HepG2 (cell line): ENCODE measurements around the gene OSCP1. TPM values are rescaled to one million over a fixed set of nuclear protein-coding genes. Genes with fewer than 3 reads are reported as not detected.

Source experiments
- ATAC-seq: fragments of 200-7000 bp; cut with Tn5 transposase; 3 replicates; pipeline ENCODE4 v1.9.1; 2020; ENCODE audit warnings: mild to moderate bottlenecking, moderate library complexity
- BruUV-seq: library from RNA; stranded (reverse); fragments of 400-500 nt; replicated peaks from 2 replicates; lab custom pipeline; 2021; lab: Mats Ljungman, UMichigan
- CTCF ChIA-PET: fragments of 300-600 bp; formaldehyde crosslinking; extraction: SDS; loops from one replicate; lab custom pipeline; 2021; ENCODE audit warnings: low total read pairs, inconsistent platforms, low intra/inter-chr PET ratio; lab: Yijun Ruan, JAX
- POLR2A ChIA-PET: fragments of 350-600 bp; sonication (Branson Sonifier 250); formaldehyde crosslinking; loops from one replicate; lab custom pipeline; 2020; ENCODE audit warnings: antibody characterized with exemption, inconsistent platforms; lab: Yijun Ruan, JAX
- DNase-seq: peaks from one replicate; pipeline ENCODE4 v3.0.0-alpha.2; 2015; ENCODE audit warnings: low spot score
- FAIRE-seq: peaks from 3 replicates; lab custom pipeline; 2011; peaks lifted over from hg19 to GRCh38; lab: Jason Lieb, UNC
- H2AFZ ChIP-seq: one replicate; pipeline ENCODE4 v1.6.1; 2011; ENCODE audit warnings: low read length, inconsistent platforms
- H3K27ac ChIP-seq: fragments of 300-600 bp; 3 replicates; pipeline ENCODE4 v1.8.0; 2011; ENCODE audit warnings: mixed run types, mild to moderate bottlenecking, mixed read lengths, low read length, inconsistent platforms; ENCODE audit not compliant: insufficient read depth; ENCODE audit errors: extremely low read length
- H3K27me3 ChIP-seq, 2 experiments: fragments of 200-600 bp in 1 of 2; 2 replicates in 1 of 2; 3 replicates in 1 of 2; pipeline versions ENCODE4 v1.6.0 to v1.8.0; 2011; ENCODE audit warnings: low read length in 2 of 2, mild to moderate bottlenecking in 2 of 2, moderate library complexity in 2 of 2, inconsistent platforms in 1 of 2; ENCODE audit not compliant: insufficient read depth in 2 of 2, control insufficient read depth in 1 of 2
- H3K36me3 ChIP-seq, 2 experiments: fragments of 200-600 bp in 1 of 2; replicated peaks in 1 of 2; 2 replicates in 1 of 2; 3 replicates in 1 of 2; pipeline versions ENCODE4 v1.5.1 to v1.8.0; 2011; ENCODE audit warnings: low read length in 2 of 2, inconsistent platforms in 1 of 2; ENCODE audit not compliant: insufficient read depth in 2 of 2, control insufficient read depth in 1 of 2
- H3K4me1 ChIP-seq: 2 replicates; pipeline ENCODE4 v1.5.1; 2012; ENCODE audit warnings: low read length, inconsistent platforms; ENCODE audit not compliant: insufficient read depth
- H3K4me2 ChIP-seq: 2 replicates; pipeline ENCODE4 v1.6.0; 2011; ENCODE audit warnings: low read depth, low read length, inconsistent platforms
- H3K4me3 ChIP-seq, 3 experiments: fragments of 200-600 bp in 1 of 3; sonication (generic), shearing (Covaris generic) in 1 of 3; replicated peaks in 1 of 3; 2 replicates each; pipeline ENCODE4 v1.5.1; 2011 to 2016; ENCODE audit warnings: low read length in 3 of 3, inconsistent platforms in 2 of 3, low read depth in 2 of 3, mild to moderate bottlenecking in 2 of 3, control low read depth in 1 of 3, mixed read lengths in 1 of 3; ENCODE audit not compliant: insufficient read depth in 1 of 3
- H3K79me2 ChIP-seq: one replicate; pipeline ENCODE4 v1.6.1; 2011; ENCODE audit warnings: low read length, inconsistent platforms; ENCODE audit not compliant: insufficient read depth
- H3K9ac ChIP-seq: 2 replicates; pipeline ENCODE4 v1.6.0; 2011; ENCODE audit warnings: mild to moderate bottlenecking, low read depth, low read length, inconsistent platforms; ENCODE audit not compliant: insufficient read depth
- H3K9me3 ChIP-seq: 2 replicates; pipeline ENCODE4 v1.5.1; 2012; ENCODE audit warnings: mild to moderate bottlenecking, low read length
- H4K20me1 ChIP-seq: 2 replicates; pipeline ENCODE4 v1.6.0; 2011; ENCODE audit warnings: inconsistent platforms, mild to moderate bottlenecking, low read length, moderate library complexity; ENCODE audit not compliant: insufficient read depth
- ZNF878 ChIP-seq: sonication (generic); formaldehyde crosslinking; IDR thresholded peaks from 2 replicates; pipeline ENCODE4 v1.8.1; 2023; ENCODE audit warnings: mild to moderate bottlenecking, missing genetic modification reagents, moderate library complexity
- WGBS: methylation state at CpG from one replicate; pipeline ENCODE4 v1.1.6; 2017; ENCODE audit warnings: low lambda C conversion rate; 5-methylcytosine and 5-hydroxymethylcytosine counted together
- in situ Hi-C: cut with HindIII; loops from 2 replicates; pipeline ENCODE4 v1.10.0; 2017; ENCODE audit warnings: low pct_unique_long_range_greater_than_20kb; ENCODE audit not compliant: extremely low pct_ligation_motif_present
- intact Hi-C: fragments of 100-400 bp; cut with micrococcal nuclease; formaldehyde crosslinking; loops from one replicate; pipeline ENCODE4 v1.10.0; 2022; ENCODE audit not compliant: unreplicated experiment
- polyA plus RNA-seq, 8 experiments: library from polyadenylated mRNA; depleted of rRNA in 3 of 8; stranded (reverse) in 7 of 8; unstranded in 1 of 8; fragments of >200 nt; fragmentation: Illumina TruSeq in 4 of 8; extraction: Trizol in 4 of 8; gene quantifications; 2 replicates each; pipeline versions ENCODE4 v1.2.1 to v1.2.3, GENCODE V29; 2011 to 2016; ENCODE audit warnings: low read depth in 4 of 8, missing spikeins in 1 of 8, mixed read lengths in 1 of 8; ENCODE audit not compliant: insufficient read depth in 1 of 8
- total RNA-seq, 5 experiments: library from RNA; depleted of rRNA; stranded (reverse); fragments of >200 nt; fragmentation: Illumina TruSeq; extraction: Trizol; gene quantifications; 2 replicates each; pipeline ENCODE4 v1.2.3, GENCODE V29; 2016; ENCODE audit warnings: low read depth in 1 of 5
- TF ChIP-seq, protein P1 (sequence below): sonication (generic); formaldehyde crosslinking; IDR thresholded peaks from 2 replicates; pipeline ENCODE4 v1.5.1; 2020; ENCODE audit warnings: mild to moderate bottlenecking, missing genetic modification reagents, moderate library complexity

The OSCP1 gene
- total and polyA plus RNA-seq, 2 of the 13 experiments (the other 11 are each of a cell fraction or from before 2014, with no cell fraction given), result 0.60 to 0.84 TPM

DNA sequence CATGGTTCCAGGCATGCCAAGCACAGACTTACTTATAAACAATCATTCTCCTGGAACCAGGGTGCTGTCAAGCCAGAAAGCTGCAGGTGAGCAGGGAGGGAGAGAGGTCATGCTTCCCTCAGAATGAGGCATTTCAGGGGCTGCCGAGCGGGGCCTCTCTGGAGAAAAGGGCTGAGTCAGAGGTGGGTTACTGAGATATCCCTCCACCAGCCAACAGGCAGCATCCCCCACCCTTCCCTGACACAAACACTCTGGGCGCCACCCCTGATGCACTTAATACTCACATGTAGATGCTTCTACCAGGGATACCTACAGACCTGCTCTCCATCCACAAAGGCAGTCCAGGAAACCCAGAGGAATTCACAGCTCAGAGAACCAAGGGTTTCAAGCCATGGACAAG is 77.6 kb downstream of the OSCP1 start:
- BruUV-seq, result no TSS peak
- no peak overlapping the region for H3K4me2 ChIP-seq
- CTCF ChIA-PET, result no interaction called here
- DNase-seq, result no peak
- intact Hi-C loops, result no loop called here
- H3K9me3 ChIP-seq, result no peaks in the 10 kb centered on the region
- no peaks in the 10 kb centered on the region for H3K27me3 ChIP-seq
- TF ChIP-seq, protein P1, sequence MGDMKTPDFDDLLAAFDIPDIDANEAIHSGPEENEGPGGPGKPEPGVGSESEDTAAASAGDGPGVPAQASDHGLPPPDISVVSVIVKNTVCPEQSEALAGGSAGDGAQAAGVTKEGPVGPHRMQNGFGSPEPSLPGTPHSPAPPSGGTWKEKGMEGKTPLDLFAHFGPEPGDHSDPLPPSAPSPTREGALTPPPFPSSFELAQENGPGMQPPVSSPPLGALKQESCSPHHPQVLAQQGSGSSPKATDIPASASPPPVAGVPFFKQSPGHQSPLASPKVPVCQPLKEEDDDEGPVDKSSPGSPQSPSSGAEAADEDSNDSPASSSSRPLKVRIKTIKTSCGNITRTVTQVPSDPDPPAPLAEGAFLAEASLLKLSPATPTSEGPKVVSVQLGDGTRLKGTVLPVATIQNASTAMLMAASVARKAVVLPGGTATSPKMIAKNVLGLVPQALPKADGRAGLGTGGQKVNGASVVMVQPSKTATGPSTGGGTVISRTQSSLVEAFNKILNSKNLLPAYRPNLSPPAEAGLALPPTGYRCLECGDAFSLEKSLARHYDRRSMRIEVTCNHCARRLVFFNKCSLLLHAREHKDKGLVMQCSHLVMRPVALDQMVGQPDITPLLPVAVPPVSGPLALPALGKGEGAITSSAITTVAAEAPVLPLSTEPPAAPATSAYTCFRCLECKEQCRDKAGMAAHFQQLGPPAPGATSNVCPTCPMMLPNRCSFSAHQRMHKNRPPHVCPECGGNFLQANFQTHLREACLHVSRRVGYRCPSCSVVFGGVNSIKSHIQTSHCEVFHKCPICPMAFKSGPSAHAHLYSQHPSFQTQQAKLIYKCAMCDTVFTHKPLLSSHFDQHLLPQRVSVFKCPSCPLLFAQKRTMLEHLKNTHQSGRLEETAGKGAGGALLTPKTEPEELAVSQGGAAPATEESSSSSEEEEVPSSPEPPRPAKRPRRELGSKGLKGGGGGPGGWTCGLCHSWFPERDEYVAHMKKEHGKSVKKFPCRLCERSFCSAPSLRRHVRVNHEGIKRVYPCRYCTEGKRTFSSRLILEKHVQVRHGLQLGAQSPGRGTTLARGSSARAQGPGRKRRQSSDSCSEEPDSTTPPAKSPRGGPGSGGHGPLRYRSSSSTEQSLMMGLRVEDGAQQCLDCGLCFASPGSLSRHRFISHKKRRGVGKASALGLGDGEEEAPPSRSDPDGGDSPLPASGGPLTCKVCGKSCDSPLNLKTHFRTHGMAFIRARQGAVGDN (CRISPR knock-in tag), result peak; percentile 15; the same call in 1 of the 2 replicates
- no peak for TF ChIP-seq ZNF878 (CRISPR knock-in tag)
- TF ChIP-seq, all 625 proteins: peak for 1
- FAIRE-seq (no peak), ATAC-seq (no peak)
- in situ Hi-C loops, result no loop called here
- Histone ChIP-seq H3K36me3 (peaks cover 4 to 20% of the 10 kb centered on the region in 2 experiments; a peak in 4 of 5 replicates), H2AFZ (no peak overlapping the region), H3K9ac (no peak overlapping the region), H3K4me3 (no peak overlapping the region), H4K20me1 (no peaks in the 10 kb centered on the region), H3K4me1 (peaks cover 63% of the 10 kb centered on the region), H3K79me2 (peaks cover 40% of the 10 kb centered on the region), H3K27ac (peak overlapping the region; percentile 91)
- 96% methylated on average over 3 of the region's 3 CpGs for WGBS
- POLR2A ChIA-PET, result no interaction called here
